T-helper 1 cell treated with Interleukin-12 subunit alpha and Interleukin-12 subunit beta and Interleukin-4 antibody, amounts not matched to agents 30 μg/mL and 1 μg/mL, for 36 hours (primary cell): Measurements from ENCODE around the gene SEMA3A.

Experiments used
- H3K27ac Mint-ChIP-seq: one replicate; pipeline ENCODE4 v1.8.0; 2021; ENCODE audit warnings: mild to moderate bottlenecking, mixed read lengths
- H3K27me3 Mint-ChIP-seq: one replicate; pipeline ENCODE4 v1.8.0; 2021; ENCODE audit warnings: low read depth, mixed read lengths
- H3K36me3 Mint-ChIP-seq: one replicate; pipeline ENCODE4 v1.8.0; 2021; ENCODE audit warnings: low read depth, mixed read lengths
- H3K4me1 Mint-ChIP-seq: one replicate; pipeline ENCODE4 v1.8.0; 2021; ENCODE audit warnings: low read depth, mixed read lengths
- H3K4me3 Mint-ChIP-seq: one replicate; pipeline ENCODE4 v1.8.0; 2021; ENCODE audit warnings: mild to moderate bottlenecking, moderate library complexity, mixed read lengths
- H3K9me3 Mint-ChIP-seq: one replicate; pipeline ENCODE4 v1.8.0; 2021; ENCODE audit warnings: mixed read lengths

Gene SEMA3A

DNA sequence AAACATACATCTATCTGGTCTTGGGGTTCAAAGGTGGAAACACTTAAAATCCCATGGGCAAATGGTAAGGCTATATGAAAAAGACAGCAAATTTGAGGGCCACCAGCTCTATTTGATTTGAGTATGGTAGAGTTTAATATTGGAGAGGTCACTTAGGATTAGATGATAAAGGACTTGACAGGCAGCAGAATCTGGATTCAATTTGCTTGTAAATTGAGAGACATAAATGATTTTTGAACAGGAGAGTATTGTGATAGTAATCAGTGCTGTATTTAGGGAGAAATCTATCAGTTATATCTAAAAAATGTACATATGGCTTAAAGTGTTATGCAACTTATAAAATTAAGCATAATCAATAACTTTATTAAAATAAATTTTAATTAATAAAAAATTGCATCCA lies 155.2 kb downstream of the SEMA3A start:
- Mint-ChIP-seq H3K36me3 (no peaks in the 10 kb centered on the region), H3K4me3 (no peak overlapping the region), H3K27me3 (no peaks in the 10 kb centered on the region), H3K9me3 (no peaks in the 10 kb centered on the region), H3K4me1 (no peaks in the 10 kb centered on the region), H3K27ac (no peak overlapping the region)

DNA sequence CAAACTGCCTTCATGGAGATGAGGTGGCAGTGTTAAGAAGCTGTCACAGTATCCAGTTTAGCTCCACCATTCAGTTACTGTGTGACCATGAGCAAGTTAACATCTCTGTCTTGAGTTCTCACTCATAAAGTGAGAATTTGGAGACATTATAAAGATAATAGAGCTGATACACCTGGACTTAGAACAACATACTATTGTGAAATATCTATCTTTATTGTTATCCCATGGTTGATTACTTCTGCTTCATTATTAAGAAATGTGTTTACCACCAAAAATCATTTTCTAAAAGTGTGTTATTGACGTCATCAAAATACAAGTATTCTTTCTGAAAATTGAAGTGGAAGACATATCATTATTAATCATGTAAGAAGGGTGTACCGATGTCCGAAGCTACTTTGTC lies 166.9 kb downstream of the SEMA3A start:
- Mint-ChIP-seq H3K27ac (no peak overlapping the region), H3K4me3 (no peak overlapping the region), H3K9me3 (no peaks in the 10 kb centered on the region), H3K36me3 (no peaks in the 10 kb centered on the region), H3K4me1 (no peaks in the 10 kb centered on the region), H3K27me3 (no peaks in the 10 kb centered on the region)

- no peaks in the 10 kb centered on the region for H3K9me3 Mint-ChIP-seq
- H3K4me3 Mint-ChIP-seq, result no peak overlapping the region
- no peaks in the 10 kb centered on the region for H3K36me3 Mint-ChIP-seq
- H3K27ac Mint-ChIP-seq, result no peak overlapping the region
- no peaks in the 10 kb centered on the region for H3K4me1 Mint-ChIP-seq
- no peaks in the 10 kb centered on the region for H3K27me3 Mint-ChIP-seq
Observed at GRCh38 chr7:84025332-84025927, 169.2 kb downstream of the SEMA3A start.

DNA sequence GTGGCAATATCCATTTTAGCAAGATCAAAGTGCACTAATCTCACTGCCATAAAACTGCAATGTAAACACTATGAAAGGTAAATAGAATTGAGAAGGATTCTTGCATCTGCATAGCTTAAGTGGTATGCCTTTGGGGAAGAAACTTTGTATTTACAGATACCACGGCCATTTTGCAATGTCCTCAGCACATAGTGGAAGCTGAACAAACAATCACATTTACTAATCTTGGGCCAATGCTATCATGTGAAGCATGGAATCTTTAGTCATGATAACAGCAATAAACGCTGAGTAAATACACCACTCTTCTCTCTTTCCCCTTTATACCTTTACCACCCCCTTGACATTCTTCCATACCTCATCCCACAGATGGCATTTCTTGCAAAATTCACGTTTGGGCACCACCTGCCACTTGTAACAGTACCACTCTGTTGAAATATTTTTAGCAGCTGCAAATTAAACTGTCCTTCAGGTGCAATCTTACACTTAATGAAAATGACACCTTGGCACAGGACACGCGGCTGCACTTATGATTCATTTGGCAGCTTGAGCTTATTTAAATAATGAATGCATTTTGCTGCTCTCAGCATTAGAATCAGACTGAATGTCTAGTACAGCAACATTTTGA lies 171.8 kb downstream of the SEMA3A start:
- Mint-ChIP-seq H3K9me3 (no peaks in the 10 kb centered on the region), H3K4me1 (no peaks in the 10 kb centered on the region), H3K4me3 (no peak overlapping the region)

GRCh38 chr7:84022009-84022408 lies 172.6 kb downstream of the SEMA3A start:
- no peaks in the 10 kb centered on the region for H3K27me3 Mint-ChIP-seq
- H3K4me1 Mint-ChIP-seq, result no peaks in the 10 kb centered on the region
- H3K36me3 Mint-ChIP-seq, result no peaks in the 10 kb centered on the region
- no peaks in the 10 kb centered on the region for H3K9me3 Mint-ChIP-seq
- H3K4me3 Mint-ChIP-seq, result no peak overlapping the region
- H3K27ac Mint-ChIP-seq, result no peak overlapping the region

More for the DNA sequence above, 171.8 kb downstream of the SEMA3A start:
- H3K36me3 Mint-ChIP-seq, result no peaks in the 10 kb centered on the region
- H3K27me3 Mint-ChIP-seq, result no peaks in the 10 kb centered on the region
- no peak overlapping the region for H3K27ac Mint-ChIP-seq

DNA sequence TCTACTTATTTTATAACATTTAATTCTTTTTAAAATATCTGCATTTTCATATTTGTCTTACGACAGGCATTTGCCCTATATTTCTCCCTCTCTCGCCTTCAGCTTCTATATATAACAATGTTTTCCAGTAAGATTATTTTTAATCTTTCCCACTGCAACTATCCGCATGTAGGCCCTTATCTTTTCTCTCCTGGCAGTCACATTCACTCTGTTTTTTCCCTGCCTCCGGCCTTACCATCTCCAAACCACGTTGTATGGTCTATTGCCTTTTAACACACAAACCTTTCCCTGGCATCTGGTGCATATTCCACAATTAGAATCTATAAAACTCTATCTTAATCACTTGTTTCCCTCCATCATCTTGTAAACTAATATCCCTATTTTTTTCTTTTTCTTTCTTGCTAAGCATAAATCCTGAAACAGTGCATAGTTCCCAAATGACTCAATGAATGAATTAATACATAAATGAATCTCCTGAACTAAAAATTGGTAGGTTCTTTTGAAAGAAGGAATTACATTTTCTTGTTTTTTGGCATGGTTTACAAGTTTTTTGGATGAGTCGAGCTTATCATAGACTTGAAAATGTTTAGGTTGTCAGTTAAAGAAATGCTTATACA lies 173.2 kb downstream of the SEMA3A start:
- Mint-ChIP-seq H3K36me3 (no peaks in the 10 kb centered on the region), H3K27ac (no peak overlapping the region), H3K9me3 (no peaks in the 10 kb centered on the region), H3K4me1 (no peaks in the 10 kb centered on the region), H3K27me3 (no peaks in the 10 kb centered on the region), H3K4me3 (no peak overlapping the region)

GRCh38 chr7:84017651-84018050 lies 176.9 kb downstream of the SEMA3A start:
- Mint-ChIP-seq H3K4me1 (no peaks in the 10 kb centered on the region), H3K36me3 (no peaks in the 10 kb centered on the region), H3K9me3 (no peaks in the 10 kb centered on the region), H3K27me3 (no peaks in the 10 kb centered on the region), H3K27ac (no peak overlapping the region), H3K4me3 (no peak overlapping the region)

- H3K9me3 Mint-ChIP-seq, result no peaks in the 10 kb centered on the region
- H3K27ac Mint-ChIP-seq, result no peak overlapping the region
- H3K4me3 Mint-ChIP-seq, result no peak overlapping the region
- H3K36me3 Mint-ChIP-seq, result no peaks in the 10 kb centered on the region
- H3K27me3 Mint-ChIP-seq, result no peaks in the 10 kb centered on the region
- no peaks in the 10 kb centered on the region for H3K4me1 Mint-ChIP-seq
Observed at GRCh38 chr7:84013616-84014240, 180.9 kb downstream of the SEMA3A start.

- Mint-ChIP-seq H3K27me3 (no peaks in the 10 kb centered on the region), H3K9me3 (no peaks in the 10 kb centered on the region), H3K36me3 (no peaks in the 10 kb centered on the region), H3K27ac (no peak overlapping the region), H3K4me3 (no peak overlapping the region), H3K4me1 (no peaks in the 10 kb centered on the region)
Observed at GRCh38 chr7:84009782-84010181, 184.8 kb downstream of the SEMA3A start.

DNA sequence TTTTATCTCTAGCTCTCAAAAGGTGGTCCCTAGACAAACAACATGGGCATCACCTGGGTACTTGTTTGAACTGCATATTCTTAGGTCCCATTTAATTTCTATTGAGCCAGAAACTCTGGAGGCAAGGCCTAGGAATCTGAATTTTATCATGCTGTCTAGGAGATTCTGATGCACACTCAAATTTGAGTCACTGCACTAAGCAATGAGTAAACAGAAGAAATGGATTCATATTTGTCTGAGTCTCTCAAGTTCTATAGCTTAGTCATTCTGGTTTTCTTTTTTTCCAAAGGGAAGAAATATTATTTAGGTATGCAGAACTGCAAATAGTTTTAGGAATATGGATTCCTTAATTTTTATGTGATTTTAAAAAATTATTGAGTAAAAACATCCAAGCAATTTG lies 185.5 kb downstream of the SEMA3A start:
- Mint-ChIP-seq H3K36me3 (no peaks in the 10 kb centered on the region), H3K27ac (no peak overlapping the region), H3K27me3 (no peaks in the 10 kb centered on the region), H3K4me3 (no peak overlapping the region), H3K4me1 (no peaks in the 10 kb centered on the region), H3K9me3 (no peaks in the 10 kb centered on the region)

DNA sequence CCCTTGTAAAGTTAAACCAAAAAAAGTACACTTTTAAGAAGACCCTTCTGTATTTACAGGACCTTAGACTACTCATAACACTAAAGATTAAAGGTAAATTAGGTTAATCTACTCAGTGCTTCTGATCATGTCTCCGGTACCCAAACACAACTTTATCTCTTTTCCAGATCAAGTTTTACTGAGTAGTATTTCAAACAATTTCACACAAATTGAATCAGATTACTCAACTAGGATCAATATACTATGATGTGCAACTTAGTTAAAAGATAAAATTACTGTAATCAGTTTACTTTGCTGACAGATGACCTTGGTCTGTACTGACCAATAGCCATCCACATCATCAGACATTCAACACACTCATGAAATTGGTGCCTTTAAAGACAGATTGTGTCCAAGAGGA lies 191.4 kb downstream of the SEMA3A start:
- H3K9me3 Mint-ChIP-seq, result no peaks in the 10 kb centered on the region
- no peaks in the 10 kb centered on the region for H3K4me1 Mint-ChIP-seq
- H3K36me3 Mint-ChIP-seq, result no peaks in the 10 kb centered on the region
- H3K27ac Mint-ChIP-seq, result no peak overlapping the region
- H3K4me3 Mint-ChIP-seq, result no peak overlapping the region
- H3K27me3 Mint-ChIP-seq, result no peaks in the 10 kb centered on the region

- Mint-ChIP-seq H3K4me3 (no peak overlapping the region), H3K4me1 (no peaks in the 10 kb centered on the region), H3K27me3 (no peaks in the 10 kb centered on the region), H3K9me3 (no peaks in the 10 kb centered on the region), H3K27ac (no peak overlapping the region), H3K36me3 (no peaks in the 10 kb centered on the region)
Observed at GRCh38 chr7:84002348-84002747, 192.2 kb downstream of the SEMA3A start.

- no peaks in the 10 kb centered on the region for H3K4me1 Mint-ChIP-seq
- no peaks in the 10 kb centered on the region for H3K36me3 Mint-ChIP-seq
- no peaks in the 10 kb centered on the region for H3K9me3 Mint-ChIP-seq
- H3K27ac Mint-ChIP-seq, result no peak overlapping the region
- no peak overlapping the region for H3K4me3 Mint-ChIP-seq
- H3K27me3 Mint-ChIP-seq, result no peaks in the 10 kb centered on the region
Observed at GRCh38 chr7:83996879-83997278, 197.7 kb downstream of the SEMA3A start.

DNA sequence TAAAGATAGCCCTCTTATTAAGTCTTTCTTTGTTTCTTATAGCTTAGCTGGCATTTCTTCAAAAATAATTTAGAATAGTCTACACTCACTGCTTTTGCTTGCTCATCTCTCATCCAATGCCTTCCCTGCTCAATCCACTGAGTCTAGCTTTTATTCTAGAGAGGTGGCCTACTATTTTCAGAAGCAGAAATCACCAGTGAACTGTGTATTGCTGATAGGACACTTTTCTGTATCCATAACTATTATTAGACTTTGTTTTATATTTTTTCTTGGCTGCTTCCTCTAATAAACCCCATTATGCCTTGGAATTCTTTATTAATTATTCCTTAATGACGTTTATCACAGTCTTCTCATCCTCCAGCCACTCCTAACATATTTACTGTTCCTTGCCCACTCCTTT lies 206.8 kb downstream of the SEMA3A start:
- Mint-ChIP-seq H3K4me3 (no peak overlapping the region), H3K27me3 (no peaks in the 10 kb centered on the region), H3K9me3 (no peaks in the 10 kb centered on the region), H3K4me1 (no peaks in the 10 kb centered on the region), H3K27ac (no peak overlapping the region), H3K36me3 (no peaks in the 10 kb centered on the region)

DNA sequence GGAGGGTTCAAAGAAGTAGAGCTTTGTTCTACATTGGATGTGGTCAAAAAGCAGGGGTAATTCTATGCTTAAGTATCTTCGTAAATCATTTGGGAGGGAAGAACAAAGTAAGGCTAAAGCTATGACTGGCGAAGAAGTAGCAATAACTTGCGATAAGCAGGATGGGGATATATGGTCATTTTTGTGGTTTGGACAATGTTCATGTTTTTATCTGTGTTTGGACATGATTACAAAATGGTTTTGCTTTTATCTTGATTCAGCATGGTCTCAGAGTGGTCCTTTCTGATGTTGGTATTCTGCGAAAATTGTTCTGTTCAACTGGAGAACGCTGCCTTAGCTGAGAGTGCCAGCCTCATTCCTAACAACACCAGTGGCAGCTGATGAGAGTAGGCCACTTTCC lies 208.8 kb downstream of the SEMA3A start:
- H3K27me3 Mint-ChIP-seq, result no peaks in the 10 kb centered on the region
- H3K36me3 Mint-ChIP-seq, result no peaks in the 10 kb centered on the region
- H3K27ac Mint-ChIP-seq, result no peak overlapping the region
- no peak overlapping the region for H3K4me3 Mint-ChIP-seq
- no peaks in the 10 kb centered on the region for H3K4me1 Mint-ChIP-seq
- H3K9me3 Mint-ChIP-seq, result no peaks in the 10 kb centered on the region
